HG02678 (cell line): ENCODE data around the gene SFI1.

Experiments
- ATAC-seq: cut with Tn5 transposase; IDR thresholded peaks from one replicate; pipeline ENCODE4 v1.9.1; 2021; ENCODE audit warnings: mild to moderate bottlenecking, moderate library complexity; ENCODE audit not compliant: unreplicated experiment

Gene SFI1

DNA sequence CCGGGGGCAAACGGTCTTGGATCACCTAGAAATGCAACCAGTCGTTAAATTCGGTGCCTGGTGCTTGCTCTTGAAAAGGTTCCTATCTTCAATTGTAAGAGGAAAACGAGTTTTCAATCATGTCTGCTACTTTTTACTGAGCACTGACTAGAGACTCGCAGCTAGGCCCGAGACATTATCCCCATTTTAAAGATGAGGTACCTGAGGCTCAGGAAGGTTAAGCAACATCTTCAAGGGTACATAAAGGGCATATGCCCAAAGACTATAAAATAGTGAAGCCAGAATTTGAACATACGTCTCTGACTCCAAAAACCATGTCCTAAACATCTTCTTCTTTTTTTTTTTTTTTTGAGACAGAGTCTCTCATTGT is 166.3 kb downstream of the SFI1 start:
- no peak for ATAC-seq
